DMS79 treated with DMSO at 0.1 percent for 48 hours (cell line): ENCODE results near the gene TIMM8B.
A peak's percentile ranks its signal among the peaks of the same experiment; 100 is the strongest.
"Not testable (repeated sequence)": the region's sequence is repeated elsewhere in the genome, so short reads cannot be mapped to it uniquely, and the experiment has no call there.

Experiments used
- DNase-seq: peaks from one replicate; lab custom pipeline; 2025; lab: John Stamatoyannopoulos, UW

TIMM8B gene, protein sequence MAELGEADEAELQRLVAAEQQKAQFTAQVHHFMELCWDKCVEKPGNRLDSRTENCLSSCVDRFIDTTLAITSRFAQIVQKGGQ

DNA sequence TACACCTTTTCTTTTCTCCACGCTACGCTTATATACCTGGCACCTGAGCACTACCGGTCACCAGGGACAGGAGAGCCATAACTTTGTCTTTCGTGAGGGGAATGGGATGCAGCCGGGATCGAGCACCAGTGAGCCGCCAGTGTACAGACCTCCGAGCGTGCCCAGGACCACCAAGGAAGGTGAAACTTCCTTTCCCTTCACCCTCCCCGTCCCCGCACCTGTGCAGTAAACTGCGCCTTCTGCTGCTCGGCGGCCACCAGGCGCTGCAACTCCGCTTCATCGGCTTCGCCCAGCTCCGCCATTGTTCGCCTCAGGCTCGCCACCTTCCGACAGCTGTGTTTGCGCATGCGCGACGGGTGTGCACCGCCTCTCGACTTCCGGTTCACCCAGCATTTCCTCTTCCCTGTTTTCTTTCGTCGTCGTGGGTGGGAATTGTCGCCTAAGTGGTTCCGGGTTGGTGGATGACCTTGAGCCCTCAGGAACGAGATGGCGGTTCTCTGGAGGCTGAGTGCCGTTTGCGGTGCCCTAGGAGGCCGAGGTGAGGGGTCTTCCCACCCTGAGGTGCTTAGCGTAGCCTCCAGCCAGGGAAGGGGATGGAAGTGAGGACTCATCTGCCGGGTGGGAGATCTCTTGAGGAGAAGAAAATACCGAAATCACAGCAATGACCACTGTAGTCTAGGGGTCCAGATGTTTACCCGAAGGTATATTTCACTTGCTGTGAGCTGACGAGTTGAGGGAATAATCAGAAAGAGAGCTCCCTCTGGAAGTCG lies at the start of gene TIMM8B, which contains the start of gene SDHD:
Gene TIMM8B, minus strand, starts transcription at position 335 of the 770 bp plus-strand sequence. Its CDS starts 33 bp downstream, at position 302.
Gene SDHD, plus strand, starts transcription at position 452 of the 770 bp plus-strand sequence. Its CDS starts 35 bp downstream, at position 487.
- DNase-seq, result peak; percentile 100

DNA sequence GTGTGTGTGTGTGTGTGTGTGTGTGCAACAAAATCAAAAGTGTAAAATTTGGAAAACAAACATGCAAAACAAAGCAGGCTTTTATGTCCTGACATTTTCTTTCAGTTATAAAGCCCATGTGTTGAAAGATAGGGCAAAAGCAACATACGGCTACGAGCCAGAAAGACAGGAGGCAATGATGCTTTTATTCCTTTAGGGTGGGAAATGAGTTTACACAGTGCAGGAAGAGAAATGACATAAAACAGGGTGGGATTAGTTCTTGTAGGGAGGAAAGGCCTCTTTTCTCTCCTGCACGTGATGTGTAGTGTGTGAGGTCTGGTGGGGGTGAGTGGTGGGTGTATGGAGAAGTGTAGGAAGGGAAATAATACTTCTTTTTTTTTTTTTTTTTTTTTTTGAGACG lies 47.9 kb upstream of the TIMM8B start:
- DNase-seq, result no peak

DNA sequence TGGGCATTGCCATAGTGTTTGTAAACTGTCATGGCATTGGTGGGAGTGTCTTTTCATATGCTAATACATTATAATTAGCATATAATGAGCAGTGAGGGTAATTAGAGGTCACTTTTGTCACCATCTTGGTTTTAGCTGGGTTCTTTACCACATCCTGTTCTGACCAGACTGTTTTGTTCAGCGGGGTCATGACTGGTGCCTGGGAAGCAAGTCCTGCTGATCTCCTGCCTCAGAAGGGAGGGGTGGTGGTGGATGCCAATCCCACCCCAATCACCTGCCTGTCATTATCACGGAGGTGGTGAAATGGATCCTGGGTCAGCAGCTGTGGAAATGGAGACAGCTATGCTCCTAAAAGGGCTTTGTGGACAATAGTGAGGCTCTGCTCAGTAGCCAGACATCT lies 46.2 kb upstream of the TIMM8B start:
- DNase-seq, result no peak

DNA sequence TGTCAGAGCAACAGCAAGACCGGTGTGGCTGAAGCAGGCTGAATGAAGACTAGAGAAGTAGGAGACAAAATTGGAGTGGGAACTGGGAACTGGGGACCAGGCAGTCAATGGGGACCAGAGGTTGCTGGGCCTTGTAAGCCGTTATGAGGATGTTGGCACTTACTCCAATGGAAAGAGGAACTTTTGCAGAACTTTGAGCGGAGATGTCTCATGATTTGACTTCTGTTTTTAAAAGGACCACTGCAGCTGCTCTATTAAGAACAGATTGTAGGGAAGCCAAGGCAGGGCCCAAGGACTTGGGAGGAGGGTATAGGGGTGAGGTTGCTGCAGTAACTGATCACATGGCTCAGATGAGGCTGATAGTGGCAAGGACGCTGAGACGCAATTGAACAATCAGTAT lies 43.1 kb upstream of the TIMM8B start:
- DNase-seq, result no peak

DNA sequence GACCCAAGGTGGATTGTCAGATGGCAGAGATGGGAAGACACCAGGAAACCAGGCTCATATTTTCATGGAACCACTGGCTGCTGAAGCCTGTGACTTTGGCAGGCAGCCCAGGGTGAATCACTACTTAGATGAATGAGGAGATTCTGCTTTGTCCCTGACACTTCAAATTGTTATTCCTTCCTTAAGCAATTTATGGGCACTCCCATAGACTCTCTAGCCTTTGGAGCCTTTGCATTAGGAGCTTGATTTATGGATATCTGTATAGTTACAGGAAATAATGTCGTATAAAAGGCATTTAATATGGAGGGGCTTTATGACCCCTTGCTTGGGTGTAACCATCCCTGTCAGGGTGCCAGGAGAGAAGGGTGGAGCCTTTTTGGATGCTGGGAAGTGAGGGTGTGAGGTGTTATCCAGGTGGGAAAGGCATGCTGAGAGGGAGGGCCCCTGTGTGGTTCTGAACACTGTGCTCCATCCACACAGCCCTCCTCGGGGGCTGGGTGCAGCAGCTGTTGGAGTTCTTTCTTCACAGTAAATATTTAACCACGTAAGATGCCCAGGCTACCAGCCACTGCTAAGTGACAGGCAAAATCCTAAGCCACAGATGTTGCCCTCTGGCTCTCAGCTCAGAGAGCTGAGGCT lies 42.0 kb upstream of the TIMM8B start:
- DNase-seq, result peak; percentile 31

DNA sequence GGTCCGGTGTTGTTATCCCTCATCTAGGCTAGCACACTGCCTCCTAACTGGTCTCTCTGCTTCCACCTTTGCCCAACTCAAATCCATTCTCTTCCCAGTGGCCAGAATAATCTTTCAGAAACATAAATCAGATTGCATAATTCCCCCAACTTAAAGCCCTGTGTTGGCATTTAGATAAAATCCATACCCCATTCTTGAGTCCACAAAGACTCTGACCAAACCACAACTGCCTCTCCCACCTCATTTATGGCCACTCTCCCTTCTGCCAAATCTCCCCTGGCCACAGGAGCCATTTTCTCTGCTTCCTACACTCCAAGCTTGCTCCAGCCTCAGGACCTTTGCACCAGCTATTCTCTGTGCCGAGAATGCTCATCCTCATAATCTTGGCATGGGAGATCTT lies 40.5 kb upstream of the TIMM8B start:
- no peak for DNase-seq

DNA sequence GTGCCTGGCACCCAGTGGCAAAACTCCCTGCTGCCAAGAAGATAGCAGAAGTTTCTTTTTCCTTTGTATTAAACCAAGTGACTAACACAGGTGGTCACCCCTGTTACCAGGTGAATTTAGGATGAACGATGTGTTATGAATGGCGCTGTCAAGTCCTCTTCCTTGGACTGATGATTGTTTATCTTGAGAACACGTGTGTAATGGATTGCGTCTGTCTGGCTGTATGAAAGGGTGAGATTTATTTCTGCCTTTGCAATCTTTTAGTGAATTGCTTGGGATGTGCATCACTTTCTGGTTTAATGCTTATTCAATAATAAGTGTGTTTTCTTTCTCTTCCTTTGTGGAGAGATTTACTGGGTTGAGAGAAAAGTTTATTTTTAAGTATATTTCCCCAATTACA lies 36.6 kb upstream of the TIMM8B start:
- no peak for DNase-seq

DNA sequence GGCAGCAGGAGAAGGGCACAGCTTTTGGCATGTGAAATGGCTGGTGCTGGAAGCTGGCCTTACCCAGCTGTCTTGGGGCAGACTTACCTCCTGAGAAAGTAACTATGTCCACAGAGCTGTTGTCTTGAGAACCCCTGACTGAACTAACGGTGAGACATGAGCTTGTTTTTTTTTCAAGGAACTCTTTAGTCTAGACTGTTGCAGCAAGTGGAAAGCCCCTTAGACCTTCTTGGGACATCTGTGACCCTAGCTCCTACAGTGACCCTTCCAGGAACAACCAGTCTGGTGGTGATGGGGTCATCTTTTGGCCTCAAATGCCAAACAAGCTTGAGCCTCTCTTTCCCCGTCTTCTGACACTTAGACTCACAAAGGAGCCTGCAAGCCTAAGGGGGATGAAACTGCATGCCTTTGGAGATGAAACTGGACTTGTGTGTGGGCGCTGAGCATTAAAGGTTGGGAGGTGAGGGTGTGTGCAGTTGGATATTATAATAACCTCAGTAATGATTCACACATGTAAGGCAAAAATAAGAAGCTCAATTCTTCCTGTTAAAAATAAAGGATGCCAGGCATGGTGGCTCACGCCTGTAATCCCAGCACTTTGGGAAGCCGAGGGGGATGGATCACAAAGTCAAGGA lies 35.5 kb upstream of the TIMM8B start:
- DNase-seq, result no peak

DNA sequence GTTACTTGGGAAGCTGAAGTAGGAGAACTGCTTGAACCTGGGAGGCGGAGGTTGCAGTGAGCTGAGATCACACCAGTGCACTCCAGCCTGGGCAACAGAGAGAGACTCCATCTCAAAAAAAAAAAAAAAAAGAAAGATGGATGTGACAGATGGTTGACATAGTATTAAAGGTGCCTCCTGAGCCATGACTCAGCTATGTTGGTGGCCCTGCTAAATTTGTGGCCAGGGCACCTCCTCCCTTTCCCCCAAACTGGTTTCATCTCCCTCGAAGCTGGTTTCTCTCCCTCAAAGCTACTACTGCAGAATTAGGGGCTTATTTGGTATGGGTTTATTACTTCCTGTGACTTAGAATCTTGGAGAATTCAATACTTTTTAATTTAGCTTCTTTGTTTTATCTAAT lies 31.6 kb upstream of the TIMM8B start:
- DNase-seq, result no peak

DNA sequence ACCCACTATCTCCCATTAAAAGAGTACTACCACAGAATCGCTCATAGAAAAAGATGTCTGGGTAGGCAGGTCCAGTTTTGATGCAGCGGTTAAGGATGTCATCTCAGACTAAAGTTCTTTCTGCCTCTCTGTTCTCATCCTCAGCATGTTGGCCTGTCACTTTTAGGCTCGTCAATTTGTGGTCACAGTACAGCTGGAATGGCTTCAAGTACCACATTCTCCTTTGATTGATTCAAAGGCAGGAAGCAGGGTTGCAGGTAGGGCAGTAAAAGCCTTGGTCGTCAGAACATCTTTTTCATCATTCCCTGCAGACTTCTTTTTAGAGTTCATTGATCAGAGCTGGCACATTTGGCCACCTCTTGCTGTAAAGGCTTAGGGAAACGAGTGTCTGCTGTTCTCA lies 28.8 kb upstream of the TIMM8B start:
- DNase-seq, result no peak

DNA sequence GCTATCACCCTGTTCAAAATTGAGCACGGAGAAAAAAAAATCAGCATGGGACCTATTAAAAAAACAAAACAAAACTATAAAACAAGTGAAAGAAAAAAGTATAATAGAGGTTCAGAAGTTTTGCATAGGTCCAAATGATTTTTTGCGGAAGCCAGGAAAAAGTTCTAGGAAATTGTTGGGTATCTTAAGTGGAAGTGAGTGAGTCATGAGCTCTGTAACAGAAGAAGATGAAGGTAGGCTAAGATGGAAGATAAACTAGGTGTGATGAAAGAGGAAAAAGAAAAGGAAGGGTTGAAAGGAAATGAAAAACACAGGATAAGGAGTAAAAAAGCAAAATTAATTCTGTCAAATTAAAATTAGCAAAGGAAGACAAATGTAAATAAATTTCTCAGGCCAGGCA lies 27.9 kb upstream of the TIMM8B start:
- DNase-seq, result no peak

DNA sequence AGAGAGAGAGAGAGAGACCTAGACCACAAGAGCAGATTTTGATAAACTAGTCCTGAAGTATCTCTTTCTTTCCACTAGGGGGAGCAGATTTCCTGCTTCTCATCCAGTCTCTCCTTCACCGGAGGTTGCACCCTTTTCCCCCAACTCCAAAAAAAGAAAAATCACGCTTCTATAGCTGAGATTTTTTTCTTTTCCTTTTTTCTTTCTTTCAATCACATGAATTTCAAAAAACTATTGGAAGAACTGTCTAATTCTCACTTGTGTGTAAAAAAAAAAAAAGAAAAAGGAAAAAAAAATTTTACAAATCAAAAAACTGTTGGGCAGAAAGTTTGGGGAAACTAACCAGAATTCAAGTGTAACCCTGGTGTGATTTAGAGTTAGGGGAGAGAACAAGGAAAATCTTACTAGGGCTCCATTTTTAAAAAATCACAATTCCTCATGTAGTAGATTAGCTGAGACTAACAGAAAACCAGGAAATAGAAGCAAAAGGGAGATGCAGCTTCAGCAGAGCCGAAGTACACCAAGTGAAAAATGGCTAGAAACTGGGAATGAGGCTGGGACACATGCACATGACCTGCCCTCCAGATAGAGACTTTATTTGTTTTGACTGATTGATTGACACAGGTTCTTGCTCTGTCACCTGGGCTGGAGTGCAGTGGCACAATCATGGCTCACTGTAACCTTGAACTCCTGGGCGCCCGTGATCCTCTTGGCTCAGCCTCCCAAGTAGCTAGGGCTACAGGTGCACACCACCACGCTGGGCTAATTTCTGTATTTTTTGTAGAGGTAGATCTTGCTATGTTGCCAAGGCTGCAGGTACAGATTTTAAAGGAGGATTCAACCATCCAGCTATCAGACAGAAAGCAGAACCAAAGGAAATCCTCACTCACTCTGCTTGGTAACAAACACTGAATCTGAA lies 27.2 kb upstream of the TIMM8B start:
- peak; percentile 81 for DNase-seq

DNA sequence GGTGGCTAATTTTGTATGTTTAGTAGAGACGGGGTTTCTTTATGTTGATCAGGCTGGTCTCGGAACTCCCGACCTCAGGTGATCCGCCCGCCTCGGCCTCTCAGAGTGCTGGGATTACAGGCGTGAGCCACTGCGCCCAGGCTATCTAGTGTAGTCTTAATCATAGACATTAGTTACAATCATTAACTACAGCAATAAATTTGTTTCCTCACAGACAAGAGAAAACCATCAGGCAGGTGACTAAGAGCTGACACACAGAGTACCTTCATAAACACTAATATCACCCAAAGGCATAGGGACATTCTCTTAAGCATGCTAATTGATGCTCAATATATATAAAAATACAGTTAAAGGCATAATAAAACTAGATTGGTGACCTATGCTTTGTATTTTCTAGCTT lies 19.5 kb upstream of the TIMM8B start:
- DNase-seq, result no peak

DNA sequence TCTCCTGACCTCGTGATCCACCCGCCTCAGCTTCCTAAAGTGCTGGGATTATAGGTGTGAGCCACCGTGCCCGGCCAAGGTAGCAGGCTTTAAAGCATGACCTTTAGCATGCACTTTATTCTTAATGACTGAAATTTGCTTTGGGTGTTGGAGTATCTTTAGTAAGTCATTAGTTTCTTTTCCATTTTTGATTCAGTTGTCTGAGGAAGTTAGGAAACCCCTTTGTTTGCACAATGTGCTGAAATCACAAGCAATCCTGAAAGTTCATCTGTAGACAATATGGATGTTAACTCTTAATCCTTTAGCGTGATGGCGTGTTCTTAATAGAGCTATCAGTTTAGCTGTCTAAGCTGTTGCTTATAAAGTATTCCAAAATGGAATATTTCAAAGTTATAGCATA lies 16.9 kb upstream of the TIMM8B start:
- no peak for DNase-seq

DNA sequence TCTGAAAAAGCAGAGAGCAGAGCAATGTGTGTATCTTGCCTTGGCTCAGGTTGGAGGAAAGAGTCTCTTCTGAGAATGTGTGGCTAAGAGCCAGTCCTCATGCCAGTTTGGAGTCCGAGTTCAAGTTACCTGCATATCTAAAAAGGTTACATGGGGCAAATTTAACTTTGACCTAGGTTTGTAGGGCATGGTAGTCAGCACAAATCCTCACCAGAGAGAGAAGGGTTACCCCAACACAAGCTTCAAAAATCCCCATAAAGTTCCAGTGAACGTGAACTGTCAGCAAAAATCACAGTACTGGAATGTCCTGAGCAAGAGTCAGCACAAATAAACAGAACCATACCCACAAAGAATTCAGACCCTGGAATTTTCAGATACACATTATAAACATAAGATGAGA lies 13.9 kb upstream of the TIMM8B start:
- DNase-seq, result no peak

DNA sequence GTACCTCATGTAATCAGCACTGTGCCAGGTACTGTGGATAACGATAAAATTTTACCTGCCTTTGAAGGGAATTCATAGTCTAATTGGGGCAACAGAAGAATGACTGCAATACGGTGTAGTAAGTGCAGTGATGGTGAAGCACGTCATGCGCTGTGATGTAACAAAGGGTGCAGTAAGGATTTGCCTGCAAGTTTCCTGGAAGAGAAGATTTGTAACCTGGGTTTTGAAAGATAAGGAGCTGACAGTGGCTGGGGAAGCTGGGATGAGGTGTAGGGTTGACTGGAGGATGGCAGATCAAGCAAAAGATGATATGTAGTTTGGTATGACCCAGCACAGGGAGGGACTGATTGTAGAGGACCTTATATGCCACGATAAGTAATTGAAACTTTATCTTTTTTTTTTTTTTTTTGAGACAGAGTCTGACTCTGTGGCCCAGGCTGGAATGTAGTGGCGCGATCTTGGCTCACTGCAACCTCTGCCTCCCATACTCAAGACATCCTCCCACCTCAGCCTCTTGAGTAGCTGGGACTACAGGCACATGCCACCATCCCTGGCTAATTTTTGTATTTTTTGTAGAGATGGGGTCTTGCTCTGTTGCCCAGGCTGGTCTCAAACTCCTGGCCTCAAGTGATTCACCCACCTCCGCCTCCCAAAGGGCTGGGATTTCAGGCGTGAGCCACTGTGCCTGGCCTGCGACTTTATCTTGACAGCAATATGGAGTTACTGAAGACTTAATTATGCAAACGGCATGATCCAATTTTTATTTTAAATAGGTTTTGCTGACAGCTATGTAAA lies 11.4 kb upstream of the TIMM8B start:
- DNase-seq, result no peak

DNA sequence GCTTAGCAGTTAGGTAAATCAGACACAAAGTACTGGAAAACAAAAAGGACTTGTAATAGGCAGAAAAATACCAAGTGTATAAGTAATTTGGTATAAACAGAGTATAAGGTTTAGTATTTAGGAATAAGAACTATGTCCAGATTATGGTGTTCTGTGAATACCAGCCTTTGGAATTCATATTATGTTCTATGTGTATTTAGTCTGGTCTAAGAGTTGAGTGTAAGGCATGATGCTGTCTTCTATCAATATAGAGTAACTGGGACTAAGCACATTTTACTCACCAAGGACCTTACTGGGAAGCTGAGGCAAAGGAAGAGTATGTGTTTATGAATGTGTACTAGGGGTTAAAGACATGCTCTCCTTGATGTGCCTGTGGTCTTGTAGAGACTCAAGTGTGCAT lies 9.6 kb upstream of the TIMM8B start:
- no peak for DNase-seq

DNA sequence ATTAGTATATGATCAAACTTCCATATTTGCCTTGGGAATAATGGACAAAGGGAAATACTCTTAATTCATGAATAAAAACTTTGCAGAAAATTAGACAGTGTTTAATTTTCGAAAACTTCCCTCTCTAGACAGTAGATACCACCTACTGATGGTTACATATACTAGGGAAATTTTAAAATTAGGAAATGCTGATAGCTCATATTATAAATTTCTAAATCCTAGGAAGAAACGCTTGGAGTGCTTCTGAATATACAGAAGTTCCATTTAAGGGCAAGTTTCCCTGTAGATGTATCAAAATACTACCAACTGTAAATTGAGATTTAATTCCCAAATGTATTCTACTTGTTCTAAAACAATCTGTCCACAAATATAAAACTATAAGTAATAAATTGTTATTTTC lies 8.7 kb upstream of the TIMM8B start:
- DNase-seq, result not testable (repeated sequence)

DNA sequence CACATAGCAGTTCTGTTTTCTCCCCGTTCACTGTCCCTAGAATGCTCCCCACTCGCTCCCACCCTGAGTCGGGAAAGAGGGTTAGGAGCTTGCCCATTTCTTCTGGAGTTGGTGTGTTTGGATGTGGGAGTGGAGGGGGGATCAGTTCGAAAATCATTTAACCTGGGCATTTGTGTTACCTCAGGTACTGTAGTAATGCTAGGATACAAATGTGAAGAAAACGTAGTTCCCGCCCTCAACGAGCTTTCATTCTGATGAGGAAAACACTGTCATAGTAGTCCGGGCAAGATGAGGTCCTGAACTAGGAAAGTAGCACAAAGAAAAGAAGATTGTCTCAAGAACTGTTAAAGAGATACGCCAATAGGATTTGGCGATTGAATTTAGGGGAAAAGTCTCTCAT lies 656 bp upstream of the TIMM8B start:
- no peak for DNase-seq

DNA sequence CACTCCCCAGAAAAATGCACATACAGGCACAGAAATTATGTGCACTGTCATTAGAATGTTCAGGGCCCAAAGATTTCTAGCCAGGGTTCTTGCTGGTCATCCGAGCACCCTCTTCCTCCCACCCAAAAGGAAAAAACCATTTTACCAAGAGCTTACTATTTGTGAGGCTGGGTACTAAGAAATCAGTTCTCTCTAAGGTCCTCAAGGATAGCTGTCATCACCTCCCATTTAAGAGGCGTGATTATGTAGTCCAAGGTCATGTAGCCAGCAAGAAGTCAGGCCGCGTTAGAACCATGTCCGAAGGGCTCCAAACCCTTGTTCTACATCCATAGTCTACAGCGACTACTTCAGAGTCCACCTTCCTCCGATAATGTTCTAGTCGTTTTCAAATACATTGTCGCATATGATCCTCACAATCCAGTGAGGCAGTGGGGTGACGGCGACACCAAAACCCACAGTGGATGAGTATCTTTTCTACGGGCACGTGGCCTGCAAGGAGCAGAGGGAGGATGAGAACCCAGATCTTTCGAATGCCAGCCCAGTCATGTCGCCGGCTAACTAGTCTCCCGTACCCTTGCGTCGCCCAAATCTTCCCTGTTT lies 634 bp downstream of the TIMM8B start:
- no peak for DNase-seq

DNA sequence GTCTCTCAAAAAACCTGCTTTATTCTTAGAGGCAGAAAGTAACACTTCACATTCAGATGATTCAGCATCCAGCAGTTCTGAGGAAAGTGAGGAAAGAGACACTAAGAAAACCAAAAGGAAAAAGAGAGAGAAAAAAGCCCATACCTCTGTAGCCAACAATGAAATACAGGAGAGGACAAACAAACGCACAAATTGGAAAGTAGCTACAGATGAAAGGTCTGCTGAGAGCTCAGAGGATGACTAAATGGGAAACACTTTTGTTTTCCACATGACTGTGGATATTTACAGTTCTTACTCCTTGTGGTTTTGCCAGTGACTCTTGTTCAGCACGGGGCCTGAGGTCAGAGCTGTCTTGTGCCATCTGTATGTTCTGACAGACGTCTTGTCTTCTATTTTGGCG lies 3.8 kb downstream of the TIMM8B start:
- DNase-seq, result no peak
